GM19238 (cell line): ENCODE results near the gene PPIL3.
"Not testable (repeated sequence)": the region's sequence is repeated elsewhere in the genome, so short reads cannot be mapped to it uniquely, and the experiment has no call there.

Experiments used
- DNase-seq: peaks from one replicate; pipeline ENCODE4 v3.0.0; 2011; ENCODE audit warnings: low spot score; ENCODE audit not compliant: insufficient read length

Gene PPIL3

GRCh38 chr2:200888704-200889625 lies at the start of gene PPIL3, which contains the start of gene NIF3L1:
Gene PPIL3 (minus strand): TSS chr2:200889077. CDS start chr2:200887615, 1,462 bp downstream.
Gene NIF3L1 (plus strand): TSS chr2:200889371. CDS start chr2:200891944, 2,573 bp downstream.
- peak; percentile 76 for DNase-seq

GRCh38 chr2:200930947-200931626 lies 42.2 kb upstream of the PPIL3 start:
- no peak for DNase-seq

DNA sequence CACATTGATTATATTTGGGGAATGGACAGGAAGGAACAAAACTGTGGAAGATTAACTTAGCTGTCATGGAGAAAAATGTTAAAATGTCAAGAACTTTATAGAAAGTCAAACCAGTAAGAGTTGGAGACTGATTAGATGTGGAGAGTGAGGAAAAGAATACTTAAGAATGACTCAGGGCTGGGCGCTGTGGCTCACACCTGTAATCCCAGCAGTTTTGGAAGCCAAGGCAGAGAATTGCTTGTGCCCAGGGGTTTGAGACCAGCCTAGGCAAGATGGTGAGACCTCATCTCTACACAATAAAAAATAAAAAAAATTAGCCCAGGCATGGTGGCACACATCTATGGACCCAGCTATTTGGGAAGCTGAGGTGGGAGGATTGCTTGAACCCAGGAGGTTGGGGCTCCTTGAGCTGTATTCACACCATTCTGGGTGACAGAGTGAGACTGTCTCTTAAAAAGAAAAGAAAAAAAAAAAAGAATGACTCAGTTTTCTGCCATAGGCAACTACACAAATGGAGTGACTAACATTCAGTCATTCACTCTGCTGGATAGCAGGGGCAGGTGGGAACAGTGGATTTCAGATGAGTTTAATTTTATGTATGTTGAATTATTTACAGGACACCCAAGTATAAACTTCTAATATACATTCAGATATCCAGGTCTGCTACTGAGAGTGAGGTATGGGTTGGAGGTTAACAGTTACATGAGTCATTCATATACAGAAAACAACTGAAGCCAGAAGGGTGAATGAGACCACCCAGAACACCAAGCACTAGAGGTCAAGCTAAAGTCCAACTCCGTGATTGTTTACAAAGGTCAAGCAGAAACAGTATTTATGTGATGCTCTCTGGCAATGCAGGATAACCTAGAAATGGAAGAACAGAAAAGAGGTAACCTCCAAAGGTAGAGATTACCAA lies 40.7 kb upstream of the PPIL3 start:
- no peak for DNase-seq

DNA sequence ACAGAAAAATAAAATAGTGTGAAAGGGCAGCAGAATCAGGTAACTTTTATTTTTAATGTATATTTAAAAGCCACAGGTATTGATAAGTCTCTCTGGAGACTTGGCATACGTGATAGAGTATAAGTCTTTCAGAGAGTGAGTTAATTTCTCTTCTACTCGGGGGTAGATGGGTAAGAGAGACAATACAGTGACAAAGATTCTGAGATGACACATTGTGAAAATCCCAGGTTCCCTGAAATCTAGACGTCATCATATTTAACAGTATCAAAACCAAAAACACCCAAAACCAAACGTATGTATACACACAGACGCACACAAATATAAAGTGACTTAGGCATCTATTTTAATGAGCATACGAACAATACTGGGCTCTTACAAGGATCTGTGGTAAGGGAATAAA lies 33.6 kb upstream of the PPIL3 start:
- no peak for DNase-seq

DNA sequence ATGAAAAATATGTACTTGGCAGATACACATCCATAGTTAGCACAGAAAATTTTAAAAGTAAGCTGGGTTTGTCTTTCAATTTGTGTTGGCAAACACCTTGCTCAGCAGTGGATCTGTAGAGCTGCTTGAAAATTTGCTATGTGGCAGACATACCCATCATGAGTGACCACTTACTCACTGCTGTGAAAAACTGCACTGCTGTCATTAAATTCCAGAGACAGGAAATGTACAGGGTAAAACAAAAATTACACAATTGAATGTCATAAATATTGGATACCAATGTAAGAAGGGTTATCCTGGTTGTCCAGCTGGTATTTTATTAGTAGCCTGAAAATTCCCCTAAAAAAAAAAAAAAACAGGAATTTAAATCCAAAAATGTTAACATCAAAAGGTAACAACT lies 24.8 kb upstream of the PPIL3 start:
- DNase-seq: no peak

GRCh38 chr2:200909958-200910357 lies 21.1 kb upstream of the PPIL3 start:
- no peak for DNase-seq

DNA sequence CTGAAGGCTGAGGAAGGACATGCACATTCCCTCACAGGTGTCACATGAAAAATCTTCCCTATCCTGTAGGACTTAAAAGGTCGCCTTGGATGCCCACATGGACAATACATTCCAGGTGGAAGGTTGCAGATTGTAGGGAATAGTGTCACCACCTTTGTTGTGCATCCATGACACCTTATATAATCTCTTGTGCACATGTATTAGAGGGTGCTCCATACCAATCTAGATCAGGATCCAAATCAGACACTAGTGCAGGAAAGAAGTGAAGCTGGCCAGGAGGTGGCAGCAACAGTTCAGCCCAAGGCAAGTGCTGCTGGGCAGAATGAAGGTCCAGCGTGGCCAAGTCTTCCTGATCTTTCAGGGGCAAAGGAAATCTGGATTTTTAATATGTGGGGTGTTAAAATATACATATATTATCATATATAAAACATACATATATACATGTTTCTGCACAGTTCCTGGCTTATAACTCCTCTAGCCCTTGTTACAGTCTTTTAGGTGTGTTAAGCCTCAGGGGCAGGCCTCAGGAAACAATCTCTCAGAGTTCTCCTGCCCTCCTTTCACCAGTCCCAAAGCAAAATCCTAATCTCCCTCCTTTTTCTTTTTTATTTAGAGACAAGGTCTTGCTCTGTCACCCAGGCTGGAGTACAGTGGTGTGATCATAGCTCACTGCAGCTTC lies 16.9 kb upstream of the PPIL3 start:
- peak; percentile 10 for DNase-seq

DNA sequence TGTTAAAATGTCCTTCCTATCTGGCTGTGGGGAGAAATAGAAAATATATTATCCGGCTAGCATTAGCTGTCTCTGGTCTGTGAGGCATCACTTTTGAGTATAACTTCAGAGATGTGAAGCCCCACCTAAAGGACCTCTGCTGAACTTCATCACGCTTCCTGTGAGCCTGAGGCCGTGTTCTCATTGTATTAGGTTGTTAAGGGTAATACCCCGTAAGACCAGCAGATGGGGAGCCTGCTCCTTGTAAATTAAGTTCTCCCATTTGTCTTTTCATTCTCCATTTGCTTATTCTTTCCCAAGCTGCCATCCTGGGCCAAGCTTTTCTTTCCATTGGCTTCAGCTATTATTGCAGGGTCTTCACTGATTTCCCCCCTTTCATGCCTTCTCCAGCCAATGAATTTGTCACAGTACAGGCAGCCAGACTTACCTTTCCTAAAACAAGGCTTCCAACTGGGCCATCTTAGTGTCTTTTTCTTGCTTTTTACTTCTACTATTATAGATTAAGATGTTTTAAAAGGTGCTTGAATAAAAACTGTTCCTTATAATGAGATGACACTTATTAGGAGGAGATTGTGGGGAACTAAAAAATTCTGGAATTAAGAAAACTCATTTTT lies 12.7 kb upstream of the PPIL3 start:
- DNase-seq: peak; percentile 56

DNA sequence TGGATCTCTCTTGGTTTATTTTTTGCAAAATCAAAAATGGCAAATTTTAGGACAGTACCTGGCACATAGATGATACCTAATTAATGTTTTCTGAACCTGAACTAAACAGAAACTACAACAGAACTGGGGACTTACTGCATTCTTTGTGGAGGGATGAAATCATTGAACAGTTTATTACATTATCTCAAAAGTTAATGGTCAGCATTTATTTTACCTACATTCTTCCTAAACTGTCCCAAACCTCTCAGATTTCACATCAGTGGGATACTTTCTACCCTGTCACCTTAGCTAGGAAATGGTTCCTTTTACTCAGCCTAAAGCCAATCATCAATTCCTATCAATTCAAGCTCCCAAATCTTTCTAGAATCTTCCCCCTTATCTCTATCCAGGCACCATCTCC lies 10.6 kb upstream of the PPIL3 start:
- no peak for DNase-seq

DNA sequence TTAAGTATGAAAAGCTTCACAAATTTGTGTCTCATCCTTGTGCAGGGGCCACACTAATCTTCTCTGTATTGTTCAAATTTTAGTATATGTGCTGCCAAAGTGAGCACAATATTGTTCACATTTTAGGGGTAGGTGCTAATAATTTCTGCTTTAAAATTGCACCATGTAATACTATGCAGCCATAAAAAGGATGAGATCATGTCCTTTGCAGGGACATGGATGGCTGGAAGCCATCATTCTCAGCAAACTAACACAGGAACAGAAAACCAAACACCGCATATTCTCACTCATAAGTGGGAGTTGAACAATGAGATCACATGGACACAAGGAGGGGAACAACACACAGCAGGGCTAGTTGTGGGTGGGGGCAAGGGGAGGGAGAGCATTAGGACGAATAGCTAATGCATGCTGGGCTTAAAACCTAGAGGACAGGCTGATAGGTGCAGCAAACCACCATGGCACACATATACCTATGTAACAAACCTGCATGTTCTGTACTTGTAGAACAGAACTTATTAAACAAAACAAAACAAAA lies 7.1 kb downstream of the PPIL3 start:
- DNase-seq: not testable (repeated sequence)

GRCh38 chr2:200878289-200878880 lies 10.5 kb downstream of the PPIL3 start:
- no peak for DNase-seq

DNA sequence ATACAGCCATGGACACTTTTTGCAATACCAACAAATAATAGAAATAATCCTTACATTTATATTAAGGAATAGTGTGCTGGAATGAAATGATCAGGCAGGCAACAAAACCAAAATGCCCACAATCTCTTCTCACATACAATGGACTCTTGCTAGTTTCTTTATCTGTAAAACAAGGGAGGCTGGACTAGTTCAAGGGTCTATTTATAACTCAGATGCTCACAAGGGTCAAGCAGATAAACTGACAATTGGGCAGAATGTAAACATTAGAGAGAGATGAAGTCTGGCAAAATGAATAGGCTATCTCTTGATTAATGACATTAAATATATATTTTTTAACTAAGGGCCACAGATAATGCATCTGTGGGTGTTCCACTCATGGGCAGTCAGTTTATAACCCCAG lies 11.4 kb downstream of the PPIL3 start:
- DNase-seq: no peak

- no peak for DNase-seq
Observed at GRCh38 chr2:200873560-200873959, 15.3 kb downstream of the PPIL3 start.

DNA sequence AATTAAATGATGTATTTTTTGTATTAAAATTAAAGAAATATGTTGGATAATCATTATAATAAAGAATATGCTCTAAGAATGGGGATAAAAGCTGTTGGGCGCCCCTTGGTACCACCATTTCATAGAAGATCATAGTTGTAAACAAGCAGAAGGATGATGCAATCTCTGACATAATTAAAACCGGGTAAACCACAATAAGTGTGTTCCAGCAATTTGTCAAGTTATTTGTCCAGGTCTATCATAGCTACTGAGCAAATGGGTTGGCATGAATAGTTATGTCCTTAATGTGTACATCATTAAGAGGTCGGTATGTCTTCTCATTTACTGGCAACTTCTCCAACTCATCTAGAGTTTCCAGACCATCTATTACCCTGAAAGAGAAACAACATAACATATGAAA lies 17.7 kb downstream of the PPIL3 start:
- no peak for DNase-seq

GRCh38 chr2:200869014-200869413 lies 19.9 kb downstream of the PPIL3 start:
- DNase-seq: no peak

- peak; percentile 82 for DNase-seq
Observed at GRCh38 chr2:200864176-200865034, 24.5 kb downstream of the PPIL3 start, which contains the start of gene CLK1. Gene CLK1 (minus strand): TSS chr2:200864658. CDS start chr2:200861862, 2,796 bp downstream.

DNA sequence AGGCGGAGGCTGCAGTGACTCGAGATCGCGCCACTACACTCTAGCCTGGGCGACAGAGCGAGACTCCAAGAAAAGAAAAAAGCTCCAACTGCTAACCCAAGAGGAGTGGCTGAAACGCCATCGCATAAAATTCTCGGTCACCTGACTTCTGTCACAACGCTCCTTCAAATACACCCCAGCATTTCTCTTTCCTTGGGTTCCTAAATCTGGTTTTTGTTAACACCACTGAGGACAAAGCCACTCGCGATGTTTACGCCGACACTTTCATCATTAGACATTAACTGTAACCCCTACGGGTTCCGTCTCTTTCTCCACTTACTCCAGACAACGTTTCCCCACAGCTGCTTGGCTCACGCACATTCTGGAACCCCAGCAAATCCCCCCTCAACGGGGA lies 25.1 kb downstream of the PPIL3 start:
- DNase-seq: no peak

GRCh38 chr2:200862532-200863000 lies 26.3 kb downstream of the PPIL3 start:
- no peak for DNase-seq
